Mesenchymal stem cell (in vitro differentiated cells and primary cell): ENCODE results near the gene SLCO2A1.

Source experiments
- DNase-seq: peaks from one replicate; pipeline ENCODE4 v3.0.0-alpha.2; 2013
- H2AFZ ChIP-seq: one replicate; pipeline ENCODE4 v1.6.1; 2013; ENCODE audit warnings: low read depth, mild to moderate bottlenecking, control low read depth, inconsistent platforms, low read length, moderate library complexity
- H2AK5ac ChIP-seq: 2 replicates; pipeline ENCODE4 v1.6.1; 2013; ENCODE audit warnings: low read length, moderate library complexity, mild to moderate bottlenecking, inconsistent platforms; ENCODE audit not compliant: severe bottlenecking
- H2BK120ac ChIP-seq: one replicate; pipeline ENCODE4 v1.6.1; 2013; ENCODE audit warnings: low read depth, mild to moderate bottlenecking, inconsistent platforms, low read length, moderate library complexity
- H2BK12ac ChIP-seq, 2 experiments: one replicate each; pipeline ENCODE4 v1.6.1; 2013; ENCODE audit warnings: inconsistent platforms in 2 of 2, low read length in 2 of 2, mild to moderate bottlenecking in 2 of 2, moderate library complexity in 2 of 2, control low read depth in 1 of 2
- H2BK15ac ChIP-seq: one replicate; pipeline ENCODE4 v1.6.1; 2013; ENCODE audit warnings: mild to moderate bottlenecking, low read depth, inconsistent platforms; ENCODE audit not compliant: poor library complexity, severe bottlenecking
- H2BK5ac ChIP-seq: 2 replicates; pipeline ENCODE4 v1.6.1; 2013; ENCODE audit warnings: low read depth, mild to moderate bottlenecking, low read length, control low read depth, inconsistent platforms; ENCODE audit not compliant: poor library complexity, severe bottlenecking
- H3K14ac ChIP-seq, 2 experiments: one replicate each; pipeline ENCODE4 v1.6.1; 2013; ENCODE audit warnings: inconsistent platforms in 2 of 2, low read length in 2 of 2, control low read depth in 1 of 2, mild to moderate bottlenecking in 1 of 2, moderate library complexity in 1 of 2
- H3K18ac ChIP-seq, 2 experiments: one replicate each; pipeline ENCODE4 v1.6.1; 2013; ENCODE audit warnings: inconsistent platforms in 2 of 2, low read length in 2 of 2, control low read depth in 1 of 2, low read depth in 1 of 2, mild to moderate bottlenecking in 1 of 2
- H3K23ac ChIP-seq, 2 experiments: one replicate each; pipeline ENCODE4 v1.6.1; 2013; ENCODE audit warnings: inconsistent platforms in 2 of 2, low read length in 2 of 2, mild to moderate bottlenecking in 2 of 2, moderate library complexity in 2 of 2, control low read depth in 1 of 2
- H3K27ac ChIP-seq: 2 replicates; pipeline ENCODE4 v1.5.1; 2013; ENCODE audit warnings: mild to moderate bottlenecking, moderate library complexity, low read length, control low read depth, inconsistent platforms; ENCODE audit not compliant: poor library complexity, severe bottlenecking
- H3K27me3 ChIP-seq, 2 experiments: 2 replicates each; pipeline versions ENCODE4 v1.6.1 to v1.7.0; 2013; ENCODE audit warnings: low read length in 2 of 2, mild to moderate bottlenecking in 2 of 2, moderate library complexity in 2 of 2, control low read depth in 1 of 2, inconsistent platforms in 1 of 2; ENCODE audit not compliant: control insufficient read depth in 1 of 2, insufficient read depth in 1 of 2
- H3K36me3 ChIP-seq, 2 experiments: 2 replicates each; pipeline versions ENCODE4 v1.6.1 to v1.7.0; 2013; ENCODE audit warnings: low read length in 2 of 2, control low read depth in 1 of 2, inconsistent platforms in 1 of 2, low read depth in 1 of 2, mild to moderate bottlenecking in 1 of 2; ENCODE audit not compliant: insufficient read depth in 2 of 2, control insufficient read depth in 1 of 2
- H3K4ac ChIP-seq, 2 experiments: one replicate each; pipeline ENCODE4 v1.6.1; 2013; ENCODE audit warnings: inconsistent platforms in 2 of 2, low read length in 2 of 2, mild to moderate bottlenecking in 2 of 2, moderate library complexity in 2 of 2, control low read depth in 1 of 2, low read depth in 1 of 2
- H3K4me1 ChIP-seq: 2 replicates; pipeline ENCODE4 v1.6.1; 2013; ENCODE audit warnings: low read depth, low read length, control low read depth; ENCODE audit not compliant: control insufficient read depth, insufficient read depth
- H3K4me2 ChIP-seq: 2 replicates; pipeline ENCODE4 v1.6.1; 2013; ENCODE audit warnings: low read length, mild to moderate bottlenecking, inconsistent platforms; ENCODE audit not compliant: poor library complexity, severe bottlenecking
- H3K4me3 ChIP-seq, 2 experiments: 2 replicates each; pipeline versions ENCODE4 v1.5.1 to v1.7.0; 2013; ENCODE audit warnings: low read length in 2 of 2, mild to moderate bottlenecking in 2 of 2, control low read depth in 1 of 2, low read depth in 1 of 2; ENCODE audit not compliant: insufficient read depth in 1 of 2
- H3K79me1 ChIP-seq: replicated peaks from 2 replicates; pipeline ENCODE4 v1.6.1; 2013; ENCODE audit warnings: mild to moderate bottlenecking, control low read depth, low read length, inconsistent platforms; ENCODE audit not compliant: poor library complexity, severe bottlenecking
- H3K9ac ChIP-seq: 2 replicates; pipeline ENCODE4 v1.7.0; 2013; ENCODE audit warnings: mild to moderate bottlenecking, low read length, moderate library complexity
- H3K9me3 ChIP-seq: 2 replicates; pipeline ENCODE4 v1.7.0; 2013; ENCODE audit warnings: mild to moderate bottlenecking, low read length; ENCODE audit not compliant: control insufficient read depth
- H4K8ac ChIP-seq: one replicate; pipeline ENCODE4 v1.6.1; 2013; ENCODE audit warnings: inconsistent platforms, mild to moderate bottlenecking, low read length, moderate library complexity
- H4K91ac ChIP-seq: one replicate; pipeline ENCODE4 v1.6.1; 2013; ENCODE audit warnings: mild to moderate bottlenecking, low read length, inconsistent platforms
- WGBS: methylation state at CpG from one replicate; pipeline ENCODE4 v1.1.7; 2013; ENCODE audit warnings: mixed read lengths; 5-methylcytosine and 5-hydroxymethylcytosine counted together

SLCO2A1 gene

DNA sequence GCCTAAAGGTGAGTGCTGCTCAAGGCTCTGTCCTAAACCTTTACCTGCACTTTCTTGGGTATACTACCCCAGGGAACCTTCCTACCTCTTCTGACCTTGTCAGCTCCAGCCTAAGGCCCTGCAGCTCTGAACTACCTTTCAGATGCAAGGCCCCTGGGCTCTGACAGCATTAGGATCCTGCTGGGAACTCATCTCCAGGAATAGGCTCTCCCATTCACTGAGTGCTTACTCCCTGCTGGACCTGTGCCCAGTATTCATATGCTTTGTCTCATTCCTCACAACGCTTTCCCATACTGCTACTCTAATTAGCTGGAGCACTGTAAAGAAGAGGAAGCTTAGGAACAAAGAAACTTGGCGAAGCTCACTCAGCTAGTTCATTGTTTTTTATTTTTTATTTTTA, 80.3 kb downstream of the SLCO2A1 start:
- Histone ChIP-seq H4K91ac (no peak overlapping the region), H3K9ac (no peak overlapping the region), H2AFZ (no peak overlapping the region), H3K27me3 (peaks cover 0 to 14% of the 10 kb centered on the region in 2 experiments), H2BK5ac (no peak overlapping the region), H3K36me3 (no peaks in the 10 kb centered on the region), H2BK120ac (no peak overlapping the region), H3K4ac (no peak overlapping the region), H2AK5ac (no peak overlapping the region), H2BK12ac (no peak overlapping the region), H2BK15ac (no peak overlapping the region), H3K79me1 (no peaks in the 10 kb centered on the region), H3K14ac (no peak overlapping the region), H4K8ac (no peak overlapping the region), H3K27ac (no peak overlapping the region), H3K18ac (no peak overlapping the region), H3K4me1 (peaks cover 5% of the 10 kb centered on the region), H3K23ac (no peak overlapping the region), H3K9me3 (peaks cover 7% of the 10 kb centered on the region), H3K4me3 (no peak overlapping the region), H3K4me2 (no peak overlapping the region)
- WGBS = no CpG with 5 or more reads among the region's 2 CpGs
- no peak for DNase-seq

- Histone ChIP-seq H3K4me1 (peaks cover 6% of the 10 kb centered on the region), H3K9me3 (peaks cover 7% of the 10 kb centered on the region), H3K27me3 (peaks cover 0 to 14% of the 10 kb centered on the region in 2 experiments), H2BK12ac (no peak overlapping the region), H2BK15ac (no peak overlapping the region), H3K79me1 (no peaks in the 10 kb centered on the region), H3K4ac (no peak overlapping the region), H2BK120ac (no peak overlapping the region), H3K23ac (no peak overlapping the region), H4K8ac (no peak overlapping the region), H2AK5ac (no peak overlapping the region), H3K4me3 (no peak overlapping the region), H3K14ac (no peak overlapping the region), H2AFZ (no peak overlapping the region), H4K91ac (no peak overlapping the region), H3K36me3 (no peaks in the 10 kb centered on the region), H3K9ac (no peak overlapping the region), H3K4me2 (no peak overlapping the region), H2BK5ac (no peak overlapping the region), H3K27ac (no peak overlapping the region), H3K18ac (no peak overlapping the region)
- 78% methylated on average over 7 of the region's 7 CpGs for WGBS
- no peak for DNase-seq
These were observed 80.7 kb downstream of the SLCO2A1 start for GRCh38 chr3:133948996-133949395.

DNA sequence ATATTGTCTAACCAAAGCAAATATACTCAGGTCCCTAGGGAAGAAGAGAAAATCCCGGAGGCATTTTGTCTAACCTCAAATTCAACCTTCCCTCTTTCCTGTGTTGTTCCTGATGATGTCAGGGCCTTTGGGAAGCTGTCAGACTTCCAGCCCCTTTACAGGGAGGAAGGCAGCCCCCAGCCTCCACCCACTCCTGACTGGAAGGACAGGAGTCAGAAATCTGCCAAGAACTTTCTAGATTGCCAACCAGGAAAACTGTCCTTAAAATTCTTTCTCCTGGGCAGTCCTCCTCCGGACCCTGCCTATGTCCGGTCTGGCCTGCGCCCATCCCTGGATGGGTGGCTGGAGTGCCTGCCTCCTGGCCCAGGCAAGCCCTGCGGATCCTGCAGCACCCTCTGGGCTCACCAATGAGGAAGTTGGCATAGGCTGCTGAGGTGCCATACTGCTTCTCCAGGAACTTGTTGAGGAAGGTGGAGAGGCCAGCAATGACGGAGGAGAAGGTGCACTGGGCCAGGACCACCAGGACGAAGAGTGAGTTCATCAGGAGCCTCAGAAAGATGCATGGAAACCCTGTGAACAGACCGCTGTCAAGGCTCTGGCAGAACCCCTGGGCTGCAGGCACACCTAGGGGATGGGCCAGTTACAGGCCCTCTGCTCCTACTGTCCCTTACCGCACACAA, 81.5 kb downstream of the SLCO2A1 start:
- Histone ChIP-seq H2BK120ac (no peak overlapping the region), H3K36me3 (no peaks in the 10 kb centered on the region), H3K9ac (no peak overlapping the region), H2AFZ (no peak overlapping the region), H4K91ac (no peak overlapping the region), H3K18ac (no peak overlapping the region), H3K4ac (no peak overlapping the region), H3K14ac (no peak overlapping the region), H3K4me1 (peaks cover 10% of the 10 kb centered on the region), H4K8ac (no peak overlapping the region), H3K27me3 (peaks cover 0 to 14% of the 10 kb centered on the region in 2 experiments), H3K4me2 (no peak overlapping the region), H2BK15ac (no peak overlapping the region), H2BK5ac (no peak overlapping the region), H2AK5ac (no peak overlapping the region), H3K9me3 (peaks cover 7% of the 10 kb centered on the region), H2BK12ac (no peak overlapping the region), H3K27ac (no peak overlapping the region), H3K23ac (peak overlapping the region in 1 of 2 experiments; percentile 43), H3K4me3 (no peak overlapping the region), H3K79me1 (no peaks in the 10 kb centered on the region)
- WGBS = 93% methylated on average over 8 of the region's 9 CpGs
- DNase-seq = no peak

- H3K9me3 ChIP-seq = no peaks in the 10 kb centered on the region
- no peak overlapping the region for H2BK5ac ChIP-seq
- no peak overlapping the region for H2BK15ac ChIP-seq
- no peak overlapping the region for H3K18ac ChIP-seq
- no peak overlapping the region for H4K91ac ChIP-seq
- no peak overlapping the region for H2BK12ac ChIP-seq
- no peak overlapping the region for H3K9ac ChIP-seq
- H3K23ac ChIP-seq = no peak overlapping the region
- no peak overlapping the region for H3K14ac ChIP-seq
- H2BK120ac ChIP-seq = no peak overlapping the region
- H2AK5ac ChIP-seq = no peak overlapping the region
- no peak overlapping the region for H3K27ac ChIP-seq
- H3K27me3 ChIP-seq = peaks cover 0 to 24% of the 10 kb centered on the region in 2 experiments
- H3K79me1 ChIP-seq = no peaks in the 10 kb centered on the region
- no peak for DNase-seq
- H3K36me3 ChIP-seq = no peaks in the 10 kb centered on the region
- H4K8ac ChIP-seq = no peak overlapping the region
- H3K4ac ChIP-seq = peak overlapping the region in 1 of 2 experiments; percentile 0
- H2AFZ ChIP-seq = no peak overlapping the region
- no peak overlapping the region for H3K4me3 ChIP-seq
- WGBS = 94% methylated on average over 12 of the region's 12 CpGs
- peaks cover 13% of the 10 kb centered on the region for H3K4me1 ChIP-seq
- H3K4me2 ChIP-seq = no peak overlapping the region
These were observed 84.2 kb downstream of the SLCO2A1 start for GRCh38 chr3:133945381-133946095.
